Activated naive CD4-positive, alpha-beta T cell treated with anti-CD3 and anti-CD28 coated beads, Interleukin-2, amount 50 U/mL, for 72 hours (primary cell): ENCODE measurements around the gene EXOC6B. TPM values are rescaled to one million over a fixed set of nuclear protein-coding genes. Genes with fewer than 3 reads are reported as not detected.

Experiments used
- ATAC-seq, 2 donors: fragments of 150-1000 bp; cut with Tn5 transposase; 2 replicates each; pipeline ENCODE4 v1.10.0; 2021; ENCODE audit warnings: mild to moderate bottlenecking in 2 of 2, moderate library complexity in 2 of 2
- DNase-seq, 2 donors: peaks; one replicate each; pipeline ENCODE4 v3.0.0; 2021 to 2022; ENCODE audit warnings: low spot score in 2 of 2
- H3K27ac Mint-ChIP-seq, 2 donors: one replicate each; pipeline ENCODE4 v1.8.0; 2022; ENCODE audit warnings: mild to moderate bottlenecking in 2 of 2, mixed read lengths in 2 of 2
- H3K36me3 Mint-ChIP-seq, 2 donors: one replicate each; pipeline ENCODE4 v1.8.0; 2022; ENCODE audit warnings: mixed read lengths in 2 of 2
- H3K9me3 Mint-ChIP-seq, 2 donors: one replicate each; pipeline ENCODE4 v1.8.0; 2022; ENCODE audit warnings: mixed read lengths in 2 of 2
- total RNA-seq, 2 donors: library from RNA; stranded (reverse); gene quantifications; one replicate each; pipeline ENCODE4 v1.2.3, GENCODE V29; 2022

The EXOC6B gene
- total RNA-seq, 2 donors from 2014 or later: 9.3 to 11.0 TPM

DNA sequence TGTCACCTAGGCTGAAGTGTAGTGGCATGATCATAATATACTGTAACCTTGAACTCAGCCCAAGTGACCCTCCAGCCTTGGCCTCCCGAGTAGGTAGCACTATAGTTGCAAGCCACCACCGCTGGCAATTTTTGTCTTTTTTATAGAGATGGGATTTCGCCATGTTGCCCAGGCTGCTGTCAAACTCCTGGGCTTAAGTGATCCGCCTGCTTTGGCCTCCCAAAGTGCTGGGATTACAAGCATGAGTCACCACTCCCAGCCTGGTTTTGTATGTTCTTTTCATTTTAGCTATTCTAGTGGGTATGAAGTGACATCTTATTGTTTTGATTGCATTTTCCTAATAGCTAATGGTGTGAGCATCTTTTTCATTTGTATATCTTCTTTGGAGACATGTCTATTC lies 11.3 kb upstream of the EXOC6B start:
- DNase-seq: no peak
- Mint-ChIP-seq H3K9me3 (no peaks in the 10 kb centered on the region), H3K36me3 (no peaks in the 10 kb centered on the region), H3K27ac (no peak overlapping the region)
- ATAC-seq: no peak

DNA sequence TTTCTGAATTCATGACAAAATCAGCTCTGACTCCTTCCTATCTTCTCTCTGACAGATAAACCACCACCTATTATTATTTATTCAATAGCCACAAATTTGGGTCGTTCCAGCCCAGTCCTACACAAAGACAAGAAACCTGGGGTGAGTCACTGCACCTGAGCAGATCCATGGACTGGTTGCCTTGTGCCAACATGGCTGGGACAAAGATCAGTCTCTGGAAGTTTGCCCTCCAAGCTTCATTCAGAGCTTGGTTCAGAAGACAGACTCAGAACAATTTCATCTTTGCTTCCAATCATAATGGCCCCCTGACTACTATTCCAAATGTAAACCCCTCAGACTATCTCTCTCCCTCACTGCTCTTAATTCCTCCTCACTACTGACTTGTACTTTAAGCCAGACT lies 9.6 kb upstream of the EXOC6B start:
- ATAC-seq (no peak), DNase-seq (no peak)
- Mint-ChIP-seq H3K36me3 (no peaks in the 10 kb centered on the region), H3K9me3 (no peaks in the 10 kb centered on the region), H3K27ac (no peak overlapping the region)

DNA sequence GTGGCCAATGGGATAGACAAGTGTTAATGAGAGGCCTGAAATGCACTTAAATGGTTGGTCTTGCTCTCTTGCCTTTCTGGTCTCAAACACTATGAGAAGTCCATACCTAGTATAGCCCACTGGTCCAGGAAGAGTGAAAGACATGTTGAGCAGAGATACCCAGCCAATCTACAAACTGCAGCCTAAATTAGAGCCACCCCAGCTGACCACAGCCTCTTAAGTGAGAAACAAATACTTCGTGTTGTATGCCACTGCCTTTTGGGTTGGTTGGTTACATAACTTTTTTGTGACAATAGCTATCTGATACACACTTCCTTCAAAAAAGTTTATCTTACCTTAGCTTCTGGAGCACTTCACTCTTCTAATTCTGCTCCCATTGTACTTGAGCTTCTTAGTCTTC lies 8.8 kb upstream of the EXOC6B start:
- no peak for ATAC-seq
- no peak for DNase-seq
- Mint-ChIP-seq H3K27ac (no peak overlapping the region), H3K36me3 (no peaks in the 10 kb centered on the region), H3K9me3 (no peaks in the 10 kb centered on the region)

DNA sequence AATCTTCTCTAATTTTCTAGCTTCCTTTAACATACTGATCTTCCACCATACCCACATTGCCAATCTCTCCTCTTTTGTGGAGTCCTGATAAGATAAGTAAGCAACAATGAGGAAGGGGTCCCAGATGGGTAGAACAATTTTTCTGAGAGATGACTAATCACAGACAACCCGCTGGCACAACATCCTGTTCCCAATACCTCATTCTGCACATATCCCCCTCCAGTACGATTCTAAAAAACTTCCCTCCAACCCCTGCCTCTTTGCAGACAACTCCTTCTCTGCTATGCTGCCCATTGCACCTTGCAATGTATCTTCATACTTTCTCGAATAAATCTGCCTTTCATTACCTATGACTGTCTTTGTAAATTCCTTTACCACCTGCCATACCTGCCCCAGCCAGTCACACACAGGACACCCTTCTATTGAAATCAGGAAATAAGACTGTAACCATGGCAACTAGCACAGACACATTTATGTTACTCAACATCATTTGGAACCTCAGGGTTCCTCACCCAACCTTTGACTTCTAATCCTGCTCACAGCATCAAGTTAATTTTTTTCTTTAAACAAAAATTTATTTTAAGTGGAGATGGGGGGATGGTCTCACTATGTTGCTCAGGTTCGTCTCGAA lies 7.4 kb upstream of the EXOC6B start:
- ATAC-seq (peak in 1 of 2 donors; percentile 86), DNase-seq (no peak)
- Mint-ChIP-seq H3K9me3 (no peaks in the 10 kb centered on the region), H3K27ac (no peak overlapping the region), H3K36me3 (no peaks in the 10 kb centered on the region)

DNA sequence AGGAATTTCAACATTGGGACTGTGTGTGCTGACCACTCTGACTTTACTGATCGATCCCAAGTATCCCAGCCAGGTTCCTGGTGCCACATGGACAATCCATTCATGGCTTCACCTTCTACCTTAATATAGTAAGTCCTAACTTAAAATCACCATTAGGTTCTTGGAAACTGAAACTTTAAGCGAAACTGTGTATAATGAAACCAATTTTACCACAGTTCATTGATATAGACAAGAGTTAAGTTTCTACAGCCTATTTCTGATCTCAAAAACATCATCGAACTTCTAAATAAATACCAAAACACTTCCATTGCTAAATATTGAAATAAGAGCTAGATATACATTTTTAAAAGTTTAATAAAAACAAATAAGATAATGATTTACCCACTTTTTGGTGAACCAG lies 4.4 kb upstream of the EXOC6B start:
- Mint-ChIP-seq H3K36me3 (peaks cover under 1 to 6% of the 10 kb centered on the region in 2 donors), H3K9me3 (no peaks in the 10 kb centered on the region), H3K27ac (no peak overlapping the region)
- DNase-seq (no peak), ATAC-seq (no peak)

DNA sequence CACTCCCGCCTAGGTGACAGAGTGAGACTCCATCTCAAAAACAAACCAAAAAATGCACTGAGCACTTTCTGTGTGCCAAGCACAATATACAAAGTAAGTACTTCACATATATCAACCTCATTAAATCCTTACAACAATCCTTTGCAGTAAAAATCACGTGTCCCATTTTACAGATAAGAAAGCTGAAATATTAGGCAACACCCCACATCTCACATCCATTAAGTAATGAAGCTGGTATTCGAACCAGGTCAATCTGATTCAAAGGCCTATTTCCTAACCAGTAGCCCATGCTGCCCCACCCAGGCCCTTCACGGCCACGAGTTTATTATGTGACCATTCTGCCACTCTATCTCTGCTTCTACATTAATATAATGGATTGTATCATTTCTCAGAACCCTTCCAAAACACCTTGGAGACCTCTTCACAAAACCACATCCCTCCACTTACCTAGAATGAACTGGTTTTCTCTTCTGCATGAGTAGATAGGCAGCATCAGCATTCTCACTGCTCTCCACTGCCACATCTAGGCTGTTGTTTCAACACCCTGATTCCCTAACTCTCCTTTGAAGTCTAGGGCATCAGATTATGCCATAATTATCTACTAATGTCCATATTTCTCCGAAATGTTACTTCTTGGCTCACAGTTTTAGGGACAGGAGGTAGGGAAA lies 3.1 kb upstream of the EXOC6B start:
- DNase-seq: no peak
- H3K36me3 Mint-ChIP-seq: peaks cover 6 to 14% of the 10 kb centered on the region in 2 donors
- no peaks in the 10 kb centered on the region for H3K9me3 Mint-ChIP-seq
- no peak for ATAC-seq
- no peak overlapping the region for H3K27ac Mint-ChIP-seq

DNA sequence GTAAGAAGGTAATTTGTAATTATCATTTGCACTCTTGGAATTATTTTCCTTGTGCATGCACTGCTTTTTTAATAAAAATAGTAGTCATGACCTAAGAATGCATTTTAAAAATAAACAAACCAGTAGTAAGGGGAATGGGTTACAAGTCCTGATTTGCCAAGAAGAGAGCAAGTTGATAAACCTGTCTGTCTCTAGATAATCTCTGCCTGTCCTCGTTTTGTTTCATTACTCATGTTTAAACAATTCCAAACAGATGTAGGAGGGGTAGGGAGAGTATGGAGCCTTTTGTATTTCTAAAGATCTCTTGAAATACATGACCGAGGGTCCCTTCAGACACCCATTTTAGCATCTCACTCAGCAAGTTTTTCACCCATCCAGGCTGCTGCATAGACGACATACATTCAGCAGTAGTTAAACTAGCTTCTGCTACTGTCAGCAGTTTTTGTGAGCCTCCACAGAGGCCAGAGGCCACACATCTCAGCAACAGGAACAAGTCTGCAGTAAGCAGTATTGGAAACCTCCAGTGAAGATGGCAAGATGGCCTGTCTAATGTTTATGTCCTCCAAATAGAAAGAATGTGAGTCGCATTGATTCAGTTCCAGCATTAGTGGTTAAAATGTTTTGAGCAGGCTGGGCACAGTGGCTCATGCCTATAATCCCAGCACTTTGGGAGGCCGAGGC lies 2.3 kb upstream of the EXOC6B start:
- Mint-ChIP-seq H3K9me3 (no peaks in the 10 kb centered on the region), H3K36me3 (peaks cover 6 to 14% of the 10 kb centered on the region in 2 donors), H3K27ac (no peak overlapping the region)
- DNase-seq (no peak), ATAC-seq (no peak)

DNA sequence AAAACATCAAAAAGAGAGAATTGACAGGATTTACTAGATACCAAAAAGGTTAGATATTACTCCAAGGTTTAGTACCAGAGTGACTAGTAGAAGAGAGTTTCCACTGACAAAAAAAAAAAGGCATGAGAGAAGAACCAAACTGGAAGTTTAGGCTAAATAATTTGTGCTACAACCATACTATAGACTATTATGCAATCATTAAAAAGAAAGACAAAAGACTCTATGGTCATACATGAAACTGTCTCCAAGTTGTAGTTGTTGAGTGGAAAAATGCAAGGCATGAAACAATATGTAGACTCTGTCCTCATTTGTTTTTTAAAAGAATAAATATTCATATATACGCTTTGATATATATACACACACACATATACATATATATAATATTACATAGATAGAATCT lies 1.7 kb upstream of the EXOC6B start:
- Mint-ChIP-seq H3K9me3 (no peaks in the 10 kb centered on the region), H3K27ac (no peak overlapping the region), H3K36me3 (peaks cover 6 to 14% of the 10 kb centered on the region in 2 donors)
- DNase-seq: no peak
- no peak for ATAC-seq

DNA sequence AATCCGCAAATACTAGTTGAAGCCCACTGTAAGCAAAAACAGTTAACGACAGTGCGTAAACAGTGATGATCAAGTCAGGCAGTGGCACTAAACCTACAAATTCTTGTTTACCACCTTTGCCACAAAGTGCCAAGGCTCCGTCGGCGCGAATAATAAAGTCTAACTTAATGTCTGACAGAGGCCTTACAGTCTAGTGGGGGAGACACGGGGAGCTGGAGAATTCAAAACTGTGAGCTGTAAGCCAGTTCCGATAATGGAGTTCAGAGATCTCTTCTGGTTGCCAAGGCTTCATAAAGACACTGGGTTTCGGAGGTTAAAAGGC lies 284 bp upstream of the EXOC6B start:
- Mint-ChIP-seq H3K9me3 (no peaks in the 10 kb centered on the region), H3K27ac (peak overlapping the region; percentile 89 to 95), H3K36me3 (peaks cover 6 to 14% of the 10 kb centered on the region in 2 donors)
- DNase-seq (no peak), ATAC-seq (no peak)

DNA sequence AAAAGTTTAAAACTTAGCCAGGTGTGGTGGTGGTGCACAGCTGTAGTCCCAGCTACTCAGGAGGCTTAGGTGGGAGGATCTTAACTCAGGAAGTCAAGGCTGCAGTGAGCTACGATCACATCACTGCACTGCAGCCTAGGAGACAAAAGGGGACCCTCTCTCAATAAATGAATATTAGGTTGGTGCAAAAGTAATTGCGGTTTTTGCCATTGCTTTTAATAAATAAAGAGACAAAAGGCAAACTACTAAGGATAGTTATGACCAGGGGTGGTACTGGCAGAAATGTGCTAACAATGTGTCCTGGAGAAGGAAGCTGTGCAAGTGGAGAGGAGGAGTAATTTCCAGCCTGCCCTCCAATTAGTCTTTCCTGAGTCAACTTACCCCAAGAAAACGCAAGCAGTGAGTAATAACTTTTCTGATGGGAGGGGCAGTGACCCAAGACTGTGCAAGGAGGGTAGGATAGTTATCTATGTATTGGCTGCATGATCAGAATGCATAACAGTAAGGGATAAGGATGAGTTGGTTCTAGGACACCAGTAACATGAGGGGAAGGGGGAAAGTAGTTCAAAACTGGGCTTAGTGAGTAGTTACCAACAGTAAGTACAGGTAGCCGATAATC lies 1.5 kb downstream of the EXOC6B start:
- ATAC-seq: peak; percentile 26 to 43
- no peaks in the 10 kb centered on the region for H3K9me3 Mint-ChIP-seq
- no peak for DNase-seq
- peaks cover 6 to 14% of the 10 kb centered on the region in 2 donors for H3K36me3 Mint-ChIP-seq
- peak overlapping the region in 1 of 2 donors; percentile 89 for H3K27ac Mint-ChIP-seq

DNA sequence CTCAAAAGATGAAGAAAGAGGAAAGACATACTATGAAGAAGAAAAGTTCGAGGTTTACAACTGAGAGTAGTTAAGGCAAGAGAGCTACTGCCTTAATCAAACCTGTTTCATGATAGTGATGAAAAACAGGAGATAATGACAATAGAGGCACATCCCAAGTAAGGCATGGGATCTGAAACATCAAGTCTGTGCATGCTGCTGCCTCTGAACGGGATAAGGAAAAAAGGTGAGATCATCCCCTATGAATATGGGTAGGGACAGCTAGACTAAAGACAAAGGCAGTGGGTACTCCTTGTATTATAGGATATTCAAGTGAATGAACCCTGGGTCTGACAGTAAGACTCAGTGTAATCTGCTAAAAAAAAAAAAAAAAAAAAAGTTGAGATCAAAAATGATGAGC lies 3.0 kb downstream of the EXOC6B start:
- DNase-seq (no peak), ATAC-seq (no peak)
- Mint-ChIP-seq H3K9me3 (no peaks in the 10 kb centered on the region), H3K27ac (peak overlapping the region in 1 of 2 donors; percentile 22), H3K36me3 (peaks cover 6 to 19% of the 10 kb centered on the region in 2 donors)

DNA sequence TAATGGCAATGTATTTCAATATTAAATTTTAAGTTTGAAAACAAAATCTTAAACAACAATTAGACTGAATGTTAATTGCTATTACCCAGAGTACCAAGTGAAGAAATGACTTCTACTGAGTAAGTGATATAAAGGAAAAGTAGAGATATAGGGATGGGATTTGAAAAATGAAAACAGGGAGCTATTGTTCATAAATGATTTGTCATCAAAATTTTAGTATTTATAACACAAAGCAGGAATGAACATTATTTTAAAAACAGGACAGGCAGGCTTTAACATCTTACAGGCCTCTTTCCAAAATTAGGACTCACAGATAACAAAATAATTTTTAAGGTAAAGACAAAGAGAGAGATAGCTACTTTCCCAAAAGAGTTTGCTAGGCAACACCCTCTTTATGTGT lies 3.9 kb downstream of the EXOC6B start:
- no peak overlapping the region for H3K27ac Mint-ChIP-seq
- peaks cover 6 to 19% of the 10 kb centered on the region in 2 donors for H3K36me3 Mint-ChIP-seq
- DNase-seq: no peak
- no peak for ATAC-seq
- no peaks in the 10 kb centered on the region for H3K9me3 Mint-ChIP-seq

DNA sequence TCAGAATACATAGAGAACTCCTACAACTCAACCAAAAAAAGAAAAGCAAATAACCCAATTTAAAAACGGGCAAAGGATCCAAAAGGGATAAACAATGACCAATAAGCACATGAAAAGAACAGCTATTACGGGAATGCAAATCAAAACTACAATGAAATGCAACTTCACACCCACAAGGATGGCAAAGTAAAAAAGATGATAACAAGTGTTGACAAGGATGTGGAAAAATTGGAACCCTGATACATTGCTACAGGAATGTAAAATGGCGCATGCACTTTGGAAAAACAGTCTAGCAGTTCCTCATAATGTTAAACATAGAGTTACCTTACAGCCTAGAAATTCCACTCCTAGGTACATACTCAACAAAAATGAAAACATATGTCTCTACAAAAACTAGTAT lies 4.7 kb downstream of the EXOC6B start:
- peaks cover 6 to 18% of the 10 kb centered on the region in 2 donors for H3K36me3 Mint-ChIP-seq
- DNase-seq (no peak), ATAC-seq (no peak)
- H3K27ac Mint-ChIP-seq: no peak overlapping the region
- no peaks in the 10 kb centered on the region for H3K9me3 Mint-ChIP-seq

DNA sequence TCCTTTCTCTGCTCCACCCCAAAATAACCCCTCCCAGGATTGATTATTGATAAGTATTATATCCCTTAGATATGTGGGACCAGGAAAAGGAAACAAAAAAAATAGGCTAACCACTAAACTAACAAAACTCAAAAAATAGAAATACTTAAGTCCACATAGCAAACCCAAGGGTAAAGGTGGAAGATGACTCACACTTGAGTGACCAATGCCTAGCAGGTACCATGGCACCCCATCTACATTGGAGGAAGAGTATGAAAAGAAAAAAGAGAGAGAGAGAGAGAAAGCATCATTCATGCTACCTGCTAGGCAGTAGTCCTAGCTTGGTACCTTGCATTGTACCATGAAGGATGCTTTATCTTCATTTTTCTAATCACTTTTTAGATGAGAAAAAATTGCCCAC lies 6.3 kb downstream of the EXOC6B start:
- ATAC-seq (no peak), DNase-seq (no peak)
- Mint-ChIP-seq H3K27ac (no peak overlapping the region), H3K9me3 (no peaks in the 10 kb centered on the region), H3K36me3 (peaks cover 0 to 5% of the 10 kb centered on the region in 2 donors)

DNA sequence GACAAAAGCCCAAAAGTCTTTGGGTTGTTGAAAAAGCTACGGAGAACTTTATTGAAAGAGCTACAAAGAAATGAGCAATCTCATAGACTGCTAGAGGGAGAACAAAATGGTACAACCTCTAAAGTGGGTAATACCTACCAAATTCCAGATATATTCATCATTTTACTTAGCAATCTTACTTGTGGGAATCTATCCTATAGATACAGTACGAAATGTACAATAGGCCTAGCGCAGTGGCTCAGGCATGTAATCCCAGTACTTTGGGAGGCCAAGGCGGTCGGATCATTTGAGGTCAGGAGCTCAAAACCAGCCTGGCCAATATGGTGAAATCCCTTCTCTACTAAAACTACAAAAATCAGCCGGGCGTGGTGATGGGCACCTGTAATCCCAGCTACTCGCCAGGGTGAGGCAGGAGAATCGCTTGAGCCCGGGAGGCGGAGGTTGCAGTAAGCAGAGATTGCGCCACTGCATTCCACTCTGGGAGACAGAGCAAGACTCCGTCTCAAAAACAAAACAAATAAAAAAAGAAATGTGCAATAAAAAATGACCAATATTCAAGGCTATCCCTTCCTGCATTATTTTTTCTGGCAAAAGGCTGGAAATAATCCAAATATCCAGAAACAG lies 10.1 kb downstream of the EXOC6B start:
- H3K9me3 Mint-ChIP-seq: no peaks in the 10 kb centered on the region
- H3K27ac Mint-ChIP-seq: no peak overlapping the region
- ATAC-seq (no peak), DNase-seq (no peak)
- H3K36me3 Mint-ChIP-seq: peaks cover 0 to 5% of the 10 kb centered on the region in 2 donors

DNA sequence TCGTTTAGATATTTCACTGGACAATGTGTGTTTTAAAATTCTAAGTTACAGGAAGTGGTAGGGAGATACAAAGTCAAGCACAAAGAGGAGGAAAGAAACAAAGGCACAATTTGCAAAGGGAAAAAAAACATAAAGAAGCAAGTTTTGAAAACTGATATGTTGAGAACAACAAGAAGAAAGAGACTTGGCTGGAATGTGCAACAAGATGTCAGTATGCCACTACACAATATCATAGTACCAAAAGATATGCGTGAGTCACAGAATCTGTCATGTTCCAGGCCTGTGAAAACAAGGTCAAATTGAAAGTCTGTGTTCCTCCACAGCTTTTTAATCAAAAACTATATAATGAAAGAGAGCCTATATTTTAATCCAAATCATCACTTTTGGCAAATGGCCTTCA lies 12.0 kb downstream of the EXOC6B start:
- peaks cover 10 to 17% of the 10 kb centered on the region in 2 donors for H3K9me3 Mint-ChIP-seq
- ATAC-seq (no peak), DNase-seq (no peak)
- H3K36me3 Mint-ChIP-seq: peaks cover 19 to 23% of the 10 kb centered on the region in 2 donors
- H3K27ac Mint-ChIP-seq: peak overlapping the region in 1 of 2 donors; percentile 12

DNA sequence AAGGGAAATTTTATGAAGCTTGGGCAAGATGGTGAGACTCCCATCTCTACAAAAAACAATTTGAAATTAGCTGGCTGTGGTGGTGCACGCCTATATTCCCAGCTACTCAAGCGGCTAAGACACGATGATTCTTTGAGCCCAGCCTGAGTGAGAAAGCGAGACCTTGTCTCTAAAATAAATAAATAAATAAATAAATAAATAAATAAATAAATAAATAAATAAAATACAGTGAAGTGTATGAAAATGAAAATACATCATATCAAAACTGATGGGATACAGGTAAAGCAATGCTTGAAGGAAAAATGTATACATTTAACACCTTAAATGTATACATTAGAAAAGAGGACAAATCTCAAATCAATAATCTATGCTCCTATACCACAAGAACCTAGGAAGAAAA lies 15.7 kb downstream of the EXOC6B start:
- Mint-ChIP-seq H3K27ac (no peak overlapping the region), H3K9me3 (peaks cover 15 to 23% of the 10 kb centered on the region in 2 donors), H3K36me3 (peaks cover 25 to 33% of the 10 kb centered on the region in 2 donors)
- DNase-seq (no peak), ATAC-seq (no peak)
